Stromal cell of bone marrow (primary cell): ENCODE measurements around the gene SAMD8.
"Not testable (repeated sequence)": the region's sequence is repeated elsewhere in the genome, so short reads cannot be mapped to it uniquely, and the experiment has no call there.

Experiments
- DNase-seq: peaks from one replicate; pipeline ENCODE4 v3.0.0-alpha.2; 2012; ENCODE audit warnings: low read depth

SAMD8 gene

DNA sequence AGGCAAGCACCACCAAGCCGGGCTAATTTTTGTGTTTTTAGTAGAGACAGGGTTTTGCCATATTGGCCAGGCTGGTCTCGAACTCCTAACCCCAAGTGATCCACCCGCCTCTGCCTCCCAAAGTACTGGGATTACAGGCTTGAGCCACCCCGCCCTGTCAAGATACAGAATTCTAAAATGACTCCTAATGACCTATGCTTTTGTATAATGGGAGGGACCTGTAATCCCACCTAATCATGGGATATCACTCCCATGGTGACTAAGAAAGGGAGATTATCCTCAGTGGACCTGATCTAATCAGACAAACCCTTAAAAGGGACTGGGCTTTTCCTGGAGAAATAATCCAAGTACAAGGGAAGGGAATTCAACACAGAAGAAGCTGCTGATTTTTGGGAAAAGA is 28.8 kb downstream of the SAMD8 start:
- DNase-seq, result no peak

- no peak for DNase-seq
Measured at GRCh38 chr10:75143353-75143752, 31.9 kb downstream of the SAMD8 start.

GRCh38 chr10:75145590-75145989 is 34.1 kb downstream of the SAMD8 start:
- DNase-seq, result no peak

DNA sequence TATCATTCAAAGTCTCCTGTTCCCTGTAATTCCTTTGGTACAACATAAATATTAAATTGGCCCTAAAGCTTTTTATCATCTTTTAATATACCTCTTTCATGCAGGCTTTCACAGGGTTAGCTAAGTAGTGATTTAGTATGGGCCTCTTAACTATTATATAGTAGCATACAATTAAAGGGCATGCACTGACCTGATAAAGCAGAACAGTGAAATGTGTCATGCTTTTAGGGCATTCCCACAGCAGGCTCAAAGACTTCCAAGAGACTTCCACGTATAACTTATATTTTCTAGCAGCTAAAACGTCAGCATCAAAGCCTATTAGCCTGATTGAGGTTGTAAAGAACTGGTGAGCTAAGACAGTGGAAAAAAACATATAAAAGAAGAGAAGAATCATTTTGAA is 35.3 kb downstream of the SAMD8 start:
- no peak for DNase-seq

DNA sequence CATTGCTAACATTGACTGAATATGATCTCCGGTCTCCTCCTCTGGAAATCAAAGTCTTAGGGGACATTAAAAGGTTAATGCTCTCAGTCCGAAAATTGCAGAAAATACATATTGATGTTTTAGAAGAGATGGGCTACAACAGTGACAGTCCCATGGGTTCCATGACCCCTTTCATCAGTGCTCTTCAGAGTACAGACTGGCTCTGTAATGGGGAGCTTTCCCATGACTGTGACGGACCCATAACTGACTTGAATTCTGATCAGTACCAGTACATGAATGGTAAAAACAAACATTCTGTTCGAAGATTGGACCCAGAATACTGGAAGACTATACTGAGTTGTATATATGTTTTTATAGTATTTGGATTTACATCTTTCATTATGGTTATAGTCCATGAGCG is 39.2 kb downstream of the SAMD8 start:
- no peak for DNase-seq

- peak; percentile 15 for DNase-seq
Measured at GRCh38 chr10:75159519-75159918, 48.1 kb downstream of the SAMD8 start.

GRCh38 chr10:75165684-75166622 is 54.5 kb downstream of the SAMD8 start:
- DNase-seq, result no peak

DNA sequence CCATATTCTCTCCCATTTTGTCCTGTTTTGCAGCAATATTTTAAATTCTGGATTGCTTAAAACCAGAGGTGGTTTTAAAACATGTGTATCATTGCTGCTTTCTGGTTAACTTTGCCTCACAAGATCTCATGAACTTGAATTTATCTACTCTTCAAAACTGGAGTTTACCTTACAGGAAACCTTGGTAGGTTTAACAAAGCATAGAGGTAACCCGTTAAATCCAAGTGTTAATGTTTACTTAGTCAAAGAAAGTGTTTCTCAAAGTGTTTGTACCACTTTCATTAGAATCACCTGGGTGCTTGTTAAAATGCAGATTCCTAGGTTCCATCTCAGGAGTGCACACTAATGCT is 55.1 kb downstream of the SAMD8 start:
- no peak for DNase-seq

- no peak for DNase-seq
Measured at GRCh38 chr10:75168275-75168674, 56.8 kb downstream of the SAMD8 start.

DNA sequence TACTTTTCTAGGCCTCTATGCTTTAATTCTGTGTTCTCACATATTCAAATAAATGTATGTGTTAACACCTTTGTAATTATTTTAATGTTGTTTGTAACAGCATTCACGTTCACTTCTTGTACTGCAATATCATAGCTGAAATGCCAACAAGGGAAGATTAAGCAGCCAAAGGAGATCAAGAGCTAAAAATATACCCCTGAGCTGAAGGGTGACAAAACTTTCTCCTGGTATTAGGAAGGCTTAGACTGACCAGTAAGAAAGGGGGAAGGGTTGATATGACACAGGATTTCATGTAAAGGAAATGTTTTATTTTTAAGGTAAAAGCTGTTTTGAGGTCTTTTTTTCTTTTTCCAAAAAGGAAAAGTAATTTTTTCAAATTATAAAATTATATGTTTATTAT is 58.8 kb downstream of the SAMD8 start:
- no peak for DNase-seq

DNA sequence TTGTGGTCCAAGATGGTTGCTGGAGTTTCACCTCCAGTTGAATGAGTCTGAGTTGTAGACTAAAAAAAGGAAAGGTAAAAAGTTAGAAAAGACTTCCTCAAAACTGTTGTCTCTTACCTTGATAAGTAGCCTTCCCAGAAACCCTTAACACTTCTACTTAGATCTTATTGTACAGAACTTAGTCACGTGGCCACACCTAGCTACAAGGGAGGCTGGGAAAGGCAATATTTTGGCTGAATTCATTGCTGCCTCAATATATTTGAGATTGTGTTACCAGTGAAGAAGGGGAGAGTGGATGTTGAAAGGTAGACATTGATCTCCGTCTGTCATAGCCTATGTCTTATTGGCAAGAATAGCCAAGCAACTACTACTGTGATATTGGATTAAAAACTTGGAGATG is 63.6 kb downstream of the SAMD8 start:
- DNase-seq, result no peak

- no peak for DNase-seq
Measured at GRCh38 chr10:75176046-75176445, 64.6 kb downstream of the SAMD8 start.

DNA sequence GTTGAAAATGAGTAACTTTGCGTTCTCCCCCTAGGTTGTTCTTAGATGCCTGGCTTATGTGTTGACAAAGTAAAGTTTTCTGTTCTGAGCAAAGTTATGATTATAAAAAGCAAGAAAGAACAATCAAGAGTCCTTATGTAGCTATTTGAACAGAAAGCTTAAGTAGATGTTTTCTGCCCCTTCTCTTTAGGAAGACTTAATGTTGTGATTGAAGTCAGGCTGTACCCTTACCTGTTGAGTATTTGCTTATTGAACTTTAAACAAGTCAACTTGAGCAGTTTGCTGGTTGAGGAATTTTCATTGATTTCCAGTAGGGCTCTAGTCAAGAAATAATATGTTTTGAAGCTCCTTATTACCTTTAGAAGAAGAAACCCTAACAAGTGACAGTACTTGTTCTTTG is 65.3 kb downstream of the SAMD8 start:
- DNase-seq, result no peak

- DNase-seq, result no peak
Measured at GRCh38 chr10:75179657-75180177, 68.3 kb downstream of the SAMD8 start.

- DNase-seq, result no peak
Measured at GRCh38 chr10:75180592-75180991, 69.1 kb downstream of the SAMD8 start.

GRCh38 chr10:75181073-75181472 is 69.6 kb downstream of the SAMD8 start:
- DNase-seq, result no peak

DNA sequence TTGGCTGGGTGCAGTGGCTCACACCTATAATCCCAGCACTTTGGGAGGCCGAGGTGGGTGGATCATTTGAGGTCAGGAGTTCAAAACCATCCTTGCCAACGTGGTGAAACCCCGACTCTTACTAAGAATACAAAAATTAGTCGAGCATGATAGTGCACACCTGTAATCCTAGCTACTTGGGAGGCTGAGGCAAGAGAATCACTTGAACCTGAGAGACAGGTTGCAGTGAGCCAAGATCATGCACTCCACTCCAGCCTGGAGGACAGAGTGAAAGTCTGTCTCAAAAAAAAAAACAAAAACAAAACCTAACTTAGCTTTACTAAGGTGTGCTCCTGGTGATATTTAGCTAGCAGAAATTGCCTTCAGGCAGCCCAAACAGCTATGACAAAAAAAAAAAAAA is 74.9 kb downstream of the SAMD8 start:
- DNase-seq, result no peak

DNA sequence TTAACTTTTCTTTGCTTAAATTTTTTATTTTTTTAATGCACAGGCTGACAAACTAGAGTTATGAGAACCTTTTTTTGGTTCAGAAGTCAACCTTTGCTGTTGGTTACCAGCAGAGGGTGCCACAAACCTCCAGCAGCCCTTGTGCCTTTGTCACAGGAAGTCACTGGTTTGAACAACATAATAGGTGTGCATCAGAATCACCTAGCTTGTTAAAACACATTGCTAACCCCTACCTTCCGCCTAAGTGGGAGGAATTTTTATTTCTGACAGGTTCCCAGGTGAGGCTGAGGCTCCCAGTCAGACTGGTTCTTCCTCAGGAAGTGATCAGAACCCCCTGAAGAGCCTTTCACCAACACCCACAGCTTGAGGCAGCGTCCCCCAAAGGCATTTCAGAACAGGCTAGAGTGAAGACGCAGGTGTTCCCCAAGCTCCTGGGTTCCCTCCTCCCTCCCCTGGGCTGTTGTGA is 76.5 kb downstream of the SAMD8 start:
- DNase-seq, result no peak

GRCh38 chr10:75188522-75188921 is 77.1 kb downstream of the SAMD8 start:
- DNase-seq, result not testable (repeated sequence)

GRCh38 chr10:75189266-75190096 is 78.0 kb downstream of the SAMD8 start:
- DNase-seq, result no peak

DNA sequence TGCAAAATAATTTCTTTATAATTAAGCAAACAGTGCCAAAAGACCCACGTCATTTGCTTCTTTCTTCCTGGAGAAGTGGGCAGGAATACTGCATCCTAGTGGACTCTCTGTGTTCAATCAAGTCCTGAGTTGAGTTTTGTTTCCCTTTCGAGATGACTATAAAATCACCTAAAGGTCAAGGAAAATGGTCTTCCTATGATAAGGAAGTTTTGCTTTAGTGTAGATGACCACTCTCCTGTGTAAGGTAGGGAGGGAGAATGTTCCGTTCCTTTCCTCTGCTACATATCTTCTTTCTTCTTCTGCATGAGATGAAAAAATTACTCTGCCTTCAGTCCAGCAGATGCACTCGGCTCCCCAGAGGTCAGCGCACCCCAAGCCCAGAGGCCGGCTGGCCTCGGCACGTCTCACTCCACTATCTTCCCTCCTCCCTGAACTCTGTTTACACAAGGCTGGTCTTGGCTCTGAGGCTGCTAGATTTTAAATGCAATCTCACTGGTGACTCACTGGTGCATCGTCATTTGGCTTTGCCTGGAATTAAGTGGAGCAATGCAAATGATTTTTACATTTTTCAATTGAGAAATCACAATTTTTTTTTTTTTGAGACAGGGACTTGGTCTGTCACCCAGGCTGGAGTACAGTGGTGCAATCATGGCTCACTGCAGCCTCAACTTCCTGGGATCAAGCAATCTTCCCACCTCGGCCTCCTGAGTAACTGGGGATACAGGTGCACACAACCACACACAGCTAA is 80.5 kb downstream of the SAMD8 start:
- peak; percentile 89 for DNase-seq

DNA sequence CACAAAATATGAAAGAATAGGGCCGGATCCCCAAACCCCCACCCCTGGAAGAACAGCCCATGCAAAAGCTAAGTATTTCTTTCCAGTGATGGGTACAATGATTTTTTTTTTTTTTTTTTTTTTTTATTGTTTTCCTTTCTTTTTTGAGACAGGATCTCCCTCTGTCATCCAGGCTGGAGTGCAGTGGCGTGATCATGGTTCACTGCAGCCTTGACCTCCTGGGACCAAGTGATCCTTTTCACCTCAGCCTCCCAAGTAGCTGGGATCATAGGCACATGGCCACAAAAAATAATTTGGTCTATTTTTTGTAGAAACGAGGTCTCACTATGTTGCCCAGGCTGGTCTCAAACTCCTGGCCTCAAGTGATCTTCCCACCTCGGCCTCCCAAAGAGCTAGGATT is 83.2 kb downstream of the SAMD8 start:
- DNase-seq, result not testable (repeated sequence)
